ENCODE results near the gene NEUROD1.

DNA sequence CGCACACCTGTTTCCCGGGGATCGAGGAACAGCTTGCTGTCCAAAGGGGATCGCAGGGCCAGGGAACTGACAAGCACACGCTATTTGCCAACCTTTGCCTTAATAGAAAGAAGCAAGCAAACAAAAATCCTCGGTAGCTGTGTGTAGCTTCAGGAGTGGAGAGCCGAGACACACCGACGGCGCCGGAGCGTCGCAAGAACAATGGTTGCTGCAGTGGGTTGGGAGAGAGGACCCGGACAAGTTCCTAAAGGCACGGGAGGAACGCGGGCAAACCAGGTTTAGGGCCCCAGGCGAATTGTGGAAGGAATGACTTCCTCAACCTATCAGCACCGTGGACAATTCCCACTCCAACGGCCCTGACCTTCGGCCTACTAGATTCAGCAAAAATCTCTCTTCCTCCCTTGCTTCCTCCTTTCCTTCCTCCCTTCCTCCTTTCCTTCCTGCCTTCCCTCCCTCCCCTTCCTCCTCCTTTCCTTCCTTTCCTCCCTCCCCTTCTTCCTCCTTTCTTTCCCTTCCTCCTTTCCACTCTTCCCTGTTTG lies 4.9 kb upstream of the NEUROD1 start:
- TF ChIP-seq CTCF (IDR thresholded peaks at IDR 0.05; ENCODE audit: borderline replicate concordance, extremely low read depth, low read length, poor library complexity, severe bottlenecking) (no peak), EZH2 (IDR thresholded peaks at IDR 0.05; ENCODE audit: borderline replicate concordance, low read depth, low read length, severe bottlenecking) (no peak)

Measured in DND-41 (cell line).